ENCODE measurements around the gene SLC38A3. TPM values are rescaled to one million over a fixed set of nuclear protein-coding genes. Genes with fewer than 3 reads are reported as not detected.

Gene SLC38A3
- total RNA-seq, 4 donors from 2014 or later: not detected

DNA sequence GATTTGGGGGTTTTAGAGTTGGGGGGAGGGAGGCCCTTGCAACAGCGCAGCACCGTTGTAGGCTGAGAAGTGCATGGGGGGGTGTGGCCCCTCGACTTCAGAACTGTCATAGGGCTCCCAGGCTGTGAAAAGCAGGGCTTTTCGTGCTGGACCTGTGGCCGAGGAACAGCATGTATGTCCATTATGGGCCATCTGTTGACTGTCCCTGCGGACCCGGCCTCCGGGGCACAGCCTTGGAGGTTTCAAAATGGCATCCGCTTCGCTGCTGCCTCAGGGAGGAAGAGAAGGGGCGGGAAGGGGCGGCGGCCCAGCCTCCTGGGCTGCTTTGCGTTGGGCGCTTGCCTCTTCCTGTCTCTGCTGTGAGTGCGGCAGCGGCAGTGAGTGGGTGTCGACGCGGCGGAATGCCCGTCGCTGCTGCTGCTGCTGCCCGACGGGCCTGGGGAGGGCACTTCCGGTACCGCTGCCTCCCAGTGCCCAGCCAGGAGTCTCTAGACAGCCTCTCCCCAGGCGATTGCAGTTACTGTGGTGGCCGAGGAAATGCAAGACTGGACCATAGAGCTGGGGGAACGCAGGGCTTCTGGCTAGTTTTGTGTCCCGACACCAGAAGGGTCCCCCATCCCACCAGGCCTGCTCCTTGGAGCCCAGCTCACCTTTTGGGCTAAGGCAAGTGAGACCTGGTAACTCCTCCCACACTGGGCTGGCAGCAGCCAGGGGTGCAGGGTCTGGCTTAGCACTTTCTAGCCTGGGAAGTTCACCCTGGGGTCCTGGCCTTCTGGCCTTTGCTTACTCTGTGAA, 32.9 kb downstream of the SLC38A3 start:
- TF ChIP-seq, protein P1, sequence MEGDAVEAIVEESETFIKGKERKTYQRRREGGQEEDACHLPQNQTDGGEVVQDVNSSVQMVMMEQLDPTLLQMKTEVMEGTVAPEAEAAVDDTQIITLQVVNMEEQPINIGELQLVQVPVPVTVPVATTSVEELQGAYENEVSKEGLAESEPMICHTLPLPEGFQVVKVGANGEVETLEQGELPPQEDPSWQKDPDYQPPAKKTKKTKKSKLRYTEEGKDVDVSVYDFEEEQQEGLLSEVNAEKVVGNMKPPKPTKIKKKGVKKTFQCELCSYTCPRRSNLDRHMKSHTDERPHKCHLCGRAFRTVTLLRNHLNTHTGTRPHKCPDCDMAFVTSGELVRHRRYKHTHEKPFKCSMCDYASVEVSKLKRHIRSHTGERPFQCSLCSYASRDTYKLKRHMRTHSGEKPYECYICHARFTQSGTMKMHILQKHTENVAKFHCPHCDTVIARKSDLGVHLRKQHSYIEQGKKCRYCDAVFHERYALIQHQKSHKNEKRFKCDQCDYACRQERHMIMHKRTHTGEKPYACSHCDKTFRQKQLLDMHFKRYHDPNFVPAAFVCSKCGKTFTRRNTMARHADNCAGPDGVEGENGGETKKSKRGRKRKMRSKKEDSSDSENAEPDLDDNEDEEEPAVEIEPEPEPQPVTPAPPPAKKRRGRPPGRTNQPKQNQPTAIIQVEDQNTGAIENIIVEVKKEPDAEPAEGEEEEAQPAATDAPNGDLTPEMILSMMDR (IDR thresholded peaks at IDR 0.05; ENCODE audit: low read depth): no peak

DNA sequence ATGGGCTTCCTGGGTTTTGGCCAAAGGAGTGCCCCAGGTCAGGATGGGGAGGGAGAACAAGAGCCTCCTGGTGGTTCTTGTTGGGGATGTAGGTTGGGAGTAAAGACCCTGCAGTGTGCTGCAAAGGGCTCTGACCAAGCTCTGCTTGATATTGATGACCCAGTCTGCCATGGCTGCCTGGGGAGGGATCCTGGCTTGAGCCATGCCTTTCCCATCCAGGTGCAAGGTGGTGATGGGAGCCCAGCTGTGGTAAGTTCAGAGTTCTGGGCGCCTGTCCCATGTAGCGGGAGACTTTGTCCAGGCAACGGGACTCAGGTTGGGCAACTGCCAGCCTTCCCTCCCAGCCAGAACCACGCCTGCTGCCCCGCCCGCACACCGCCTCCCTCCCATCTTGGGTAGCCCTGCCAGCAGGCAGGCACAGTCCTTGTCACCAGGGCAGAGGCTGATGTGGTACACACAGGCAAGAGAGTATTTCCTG, 33.5 kb downstream of the SLC38A3 start:
- TF ChIP-seq, protein P1 (IDR thresholded peaks at IDR 0.05; ENCODE audit: low read depth): no peak

DNA sequence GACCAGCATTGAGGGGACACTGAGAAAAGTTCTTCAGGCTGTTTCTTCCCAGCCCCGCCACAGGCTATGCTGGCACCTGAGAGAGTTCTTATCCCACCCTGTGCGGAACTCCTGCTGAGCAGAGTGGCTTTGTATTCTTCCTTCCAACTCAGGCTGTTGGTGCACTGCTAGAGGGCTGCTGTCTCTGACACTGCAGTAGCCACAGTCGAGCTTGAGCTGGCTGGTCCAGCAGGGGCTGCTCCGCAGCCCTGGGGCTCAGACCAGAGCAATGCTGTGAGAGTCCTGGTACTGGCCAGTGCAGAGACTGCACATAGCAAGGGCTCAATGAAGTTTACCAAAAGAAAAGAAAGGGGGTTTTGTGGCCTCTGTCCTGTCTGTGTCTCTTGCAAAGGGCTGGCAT, 34.6 kb downstream of the SLC38A3 start:
- TF ChIP-seq, protein P1 (IDR thresholded peaks at IDR 0.05; ENCODE audit: low read depth): no peak

DNA sequence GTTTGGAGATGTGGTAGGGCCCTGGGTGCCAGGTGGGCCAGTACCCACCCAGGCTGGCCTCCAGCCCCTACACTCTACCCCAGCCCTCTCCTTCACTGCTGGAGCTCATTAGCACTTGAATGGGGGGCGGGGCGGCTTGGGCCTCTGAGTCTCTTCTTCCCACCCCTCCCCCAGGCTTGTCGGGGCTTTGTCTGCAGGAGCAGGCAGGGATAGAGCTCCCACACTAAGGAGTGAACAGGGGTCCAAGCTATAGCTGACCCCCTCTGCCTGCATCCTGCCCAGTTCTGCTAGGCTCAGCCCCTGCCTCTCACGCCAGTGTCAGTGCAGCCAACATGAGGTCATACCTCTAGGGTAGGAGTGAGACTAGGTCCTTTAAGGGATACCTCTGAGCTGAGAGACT, 36.1 kb downstream of the SLC38A3 start:
- TF ChIP-seq, protein P1 (IDR thresholded peaks at IDR 0.05; ENCODE audit: low read depth): no peak

DNA sequence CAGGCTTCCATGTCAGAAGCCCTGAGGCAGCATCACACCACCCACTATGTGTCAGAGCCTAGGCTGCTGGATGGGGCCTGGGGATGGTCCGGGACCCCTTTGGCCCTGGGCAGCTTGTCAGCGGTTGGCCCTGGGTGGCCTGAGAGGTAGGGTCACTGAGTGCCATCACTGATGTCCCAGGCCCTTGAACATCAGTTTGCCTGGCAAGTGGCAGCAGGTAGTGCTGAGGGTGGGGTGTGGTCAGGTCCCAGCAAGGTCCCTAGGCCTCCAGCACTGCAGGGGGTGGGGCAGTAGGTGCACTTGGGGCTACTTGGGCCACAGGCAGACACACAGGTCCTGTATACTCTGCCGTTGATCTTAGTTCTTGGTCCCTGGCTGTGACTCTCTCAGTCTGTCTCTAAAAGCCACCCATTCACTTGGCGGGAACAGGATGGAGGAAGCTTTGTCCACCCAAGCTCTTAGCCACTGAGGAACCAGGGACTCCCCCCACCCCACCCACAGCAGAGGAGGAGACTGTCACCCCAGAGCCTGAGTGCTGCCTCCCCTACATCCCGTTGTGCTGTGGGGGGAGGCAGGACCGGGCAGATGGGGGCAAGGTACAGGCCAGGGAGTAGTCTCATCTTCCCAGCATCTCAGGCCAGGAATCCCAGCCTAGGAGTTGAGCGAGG, 36.8 kb downstream of the SLC38A3 start:
- TF ChIP-seq, protein P1 (IDR thresholded peaks at IDR 0.05; ENCODE audit: low read depth): no peak

DNA sequence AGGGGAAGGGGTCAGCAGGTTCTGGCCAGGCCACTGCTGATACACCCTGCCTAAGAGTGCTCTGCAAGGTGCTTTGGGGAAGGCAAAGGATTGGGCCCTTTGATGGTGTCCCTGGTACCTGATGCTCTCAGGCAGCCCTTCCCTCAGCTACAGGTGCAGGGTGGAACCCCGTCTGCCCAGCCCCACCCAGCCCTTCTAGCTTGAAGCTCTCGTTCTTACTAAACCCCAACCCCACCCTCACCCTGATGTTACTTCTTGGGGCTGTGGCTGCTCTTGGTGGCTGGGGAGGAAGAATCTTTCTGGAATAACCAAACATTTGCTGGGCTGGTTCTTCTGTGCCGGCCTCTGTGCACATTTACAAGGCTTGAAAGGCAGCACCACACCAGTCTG, 37.3 kb downstream of the SLC38A3 start:
- TF ChIP-seq, protein P1 (IDR thresholded peaks at IDR 0.05; ENCODE audit: low read depth): no peak

DNA sequence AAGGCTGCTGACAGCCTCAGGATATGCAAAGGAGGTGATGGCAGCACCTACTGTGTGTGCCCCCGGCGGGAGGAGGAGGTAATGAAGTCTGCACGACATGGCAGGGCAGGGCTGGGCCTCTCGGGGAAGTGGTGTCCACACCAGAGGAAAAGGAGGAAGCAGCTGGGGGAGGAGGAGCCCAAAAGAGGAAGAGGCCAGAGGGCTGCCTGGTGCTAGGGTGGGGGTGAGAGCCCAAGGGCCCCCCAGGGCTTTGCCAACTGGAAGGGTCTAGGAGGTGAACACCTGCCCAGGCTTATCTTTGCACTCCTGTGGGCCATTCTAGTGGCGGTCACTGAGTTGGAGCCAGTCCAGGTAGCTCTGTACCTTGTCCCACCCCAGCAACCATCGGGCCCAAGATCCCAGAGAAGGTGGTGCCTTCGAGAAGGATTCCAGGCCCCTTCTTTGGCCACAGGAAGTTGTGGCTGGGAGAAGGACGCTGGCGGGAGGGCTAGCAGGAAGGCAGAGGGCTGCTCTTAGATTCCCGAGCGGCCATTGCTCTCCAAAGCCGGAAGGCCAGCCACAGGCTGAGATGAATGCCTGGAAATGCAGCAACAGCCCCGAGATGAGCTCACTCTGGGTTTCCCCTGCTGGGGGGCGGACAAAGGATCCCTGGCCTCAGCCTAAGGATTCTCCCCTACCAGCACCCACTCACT, 37.9 kb downstream of the SLC38A3 start:
- TF ChIP-seq, protein P1 (IDR thresholded peaks at IDR 0.05; ENCODE audit: low read depth): no peak

All from subcutaneous adipose tissue (tissue), 4 donors.